Measurements from ENCODE around the gene ATP2B2.

The ATP2B2 gene

DNA sequence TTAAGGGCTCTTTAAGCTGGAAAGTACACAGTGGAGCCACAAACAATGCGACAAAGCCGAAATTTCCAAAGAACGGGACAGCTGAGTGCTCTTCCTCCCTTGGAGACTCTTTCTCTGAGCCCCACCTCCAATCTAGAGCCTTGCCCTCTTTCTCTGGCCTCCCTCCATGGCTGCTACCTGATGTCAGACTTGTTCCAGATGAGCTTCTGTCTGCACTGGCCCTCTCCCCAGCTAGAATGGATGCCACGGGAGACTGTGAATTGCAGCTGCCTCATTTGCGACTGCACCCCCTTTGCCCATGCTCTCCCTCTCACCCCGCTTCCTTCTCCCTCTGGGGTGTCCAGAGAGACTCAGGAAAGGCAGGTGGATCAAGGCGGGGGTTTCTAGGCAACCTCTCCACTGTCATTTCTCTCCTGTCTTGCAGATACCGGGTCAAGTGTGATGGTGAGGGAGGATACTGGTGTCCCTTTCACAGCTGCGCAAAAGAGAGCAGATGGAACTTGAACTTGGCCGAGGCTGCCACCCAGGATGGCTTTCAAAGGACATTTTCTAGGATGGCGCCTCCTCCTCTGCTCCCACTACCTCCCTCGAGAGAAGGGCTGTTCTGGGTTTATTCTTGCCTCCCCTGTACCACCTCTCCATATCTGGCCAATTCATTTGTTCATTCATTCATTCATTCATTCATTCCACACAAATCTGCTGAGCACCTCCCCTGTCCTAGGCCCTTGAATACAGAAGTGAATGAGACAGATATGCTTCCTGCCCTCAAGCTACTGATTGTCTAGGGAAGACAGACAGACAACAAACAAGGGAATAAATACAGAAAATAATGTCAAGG, 12.8 kb downstream of the ATP2B2 start:
- no peak for DNase-seq

DNA sequence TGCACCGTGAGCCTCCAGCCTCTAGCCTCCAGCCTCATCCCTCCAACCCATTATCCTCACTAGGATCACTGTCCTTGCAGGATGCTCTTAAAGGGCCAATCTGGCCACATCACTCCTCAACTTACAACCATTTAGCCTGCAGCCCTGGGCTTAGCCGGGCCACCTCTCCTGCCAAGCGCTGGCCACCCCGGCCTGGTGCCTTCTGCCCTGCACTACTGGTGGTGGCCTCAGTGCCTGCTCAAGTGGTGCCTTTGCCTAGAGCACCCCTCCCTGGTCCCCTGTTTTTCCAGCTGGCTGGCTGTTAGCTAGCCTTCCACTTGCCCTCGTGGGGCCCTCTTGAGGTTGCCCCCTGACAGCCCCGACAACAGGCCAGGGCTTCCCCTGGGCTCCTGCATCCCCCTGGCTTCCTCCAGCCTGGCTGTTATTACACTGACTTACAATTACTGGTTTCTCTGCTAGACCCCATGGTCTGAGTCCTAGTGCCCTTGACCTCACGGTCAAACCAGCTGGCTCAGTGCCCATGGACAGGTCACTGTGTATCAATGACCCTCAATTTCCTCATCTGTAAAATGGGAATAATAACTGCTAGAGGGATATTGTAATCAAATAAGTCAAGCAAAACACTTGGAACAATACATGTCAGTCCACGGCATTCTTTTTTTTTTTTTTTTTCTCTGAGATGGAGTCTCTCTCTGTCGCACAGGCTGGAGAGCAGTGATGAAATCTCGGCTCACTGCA, 15.5 kb downstream of the ATP2B2 start:
- no peak for DNase-seq

DNA sequence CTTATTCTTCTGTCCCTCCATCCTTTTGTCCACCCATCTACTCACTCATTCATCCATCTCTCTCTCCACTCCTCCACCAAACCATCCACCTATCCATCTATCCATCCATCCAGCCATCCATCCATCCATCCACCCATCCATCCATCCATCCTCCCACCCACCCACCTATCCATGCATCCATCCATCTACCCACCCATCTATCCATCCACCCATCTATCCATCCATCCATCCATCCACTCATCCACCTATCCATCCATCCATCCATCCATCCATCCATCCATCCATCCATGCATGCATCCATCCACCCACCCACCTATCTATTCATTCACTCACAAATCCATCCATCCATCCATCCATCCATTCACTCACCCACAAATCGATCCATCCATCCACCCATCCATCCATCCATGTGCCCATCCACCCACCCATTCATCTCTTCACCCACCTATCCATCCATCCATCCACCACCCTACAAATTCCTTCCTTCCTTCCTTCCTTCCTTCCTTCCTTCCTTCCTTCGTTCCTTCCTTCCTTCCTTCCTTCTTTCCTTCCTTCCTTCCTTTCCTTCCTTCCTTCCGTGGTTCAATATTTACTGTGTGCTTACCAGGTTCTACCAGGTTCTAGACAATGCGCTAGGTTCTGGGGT, 17.3 kb downstream of the ATP2B2 start:
- no peak for DNase-seq

DNA sequence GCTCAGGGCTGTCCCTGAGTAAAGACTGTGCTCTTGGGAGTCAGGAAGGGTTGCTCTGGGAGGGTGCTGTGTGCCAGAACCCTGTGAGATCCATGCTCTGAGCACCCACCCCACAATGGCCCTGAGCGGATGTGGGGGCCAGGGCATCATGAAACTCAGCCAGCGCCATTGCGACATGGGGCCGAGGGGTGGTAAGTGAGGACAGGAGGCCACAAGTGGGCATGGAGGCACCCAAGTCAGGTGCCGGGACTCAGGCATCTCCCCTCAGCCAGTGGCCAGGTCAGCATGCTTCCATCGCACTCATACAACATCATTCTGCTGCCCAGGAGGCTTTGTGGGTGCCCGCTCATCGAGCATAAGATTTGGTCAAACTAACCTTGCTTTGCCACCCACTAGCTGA, 19.6 kb downstream of the ATP2B2 start:
- DNase-seq, result no peak

DNA sequence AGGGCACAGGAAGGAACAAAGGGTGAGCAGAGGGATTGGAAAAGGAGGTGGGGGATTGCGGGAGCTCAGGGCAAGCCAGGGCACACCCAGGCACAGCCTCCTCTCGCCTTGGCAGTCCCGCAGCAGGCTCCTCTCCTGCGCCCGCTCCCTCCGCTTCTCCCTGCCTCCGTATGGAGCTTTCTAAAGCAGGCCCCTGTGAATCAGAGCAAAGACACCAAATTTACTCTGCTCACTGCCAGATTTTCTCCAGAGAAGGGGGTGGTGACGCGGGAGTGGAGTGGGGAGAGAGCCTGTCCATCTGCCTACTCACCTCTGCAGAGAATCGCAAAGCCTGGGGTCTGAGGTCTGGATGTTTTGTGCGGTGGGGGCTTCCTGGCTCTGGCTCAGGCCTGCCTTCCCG, 20.0 kb downstream of the ATP2B2 start:
- DNase-seq, result no peak

DNA sequence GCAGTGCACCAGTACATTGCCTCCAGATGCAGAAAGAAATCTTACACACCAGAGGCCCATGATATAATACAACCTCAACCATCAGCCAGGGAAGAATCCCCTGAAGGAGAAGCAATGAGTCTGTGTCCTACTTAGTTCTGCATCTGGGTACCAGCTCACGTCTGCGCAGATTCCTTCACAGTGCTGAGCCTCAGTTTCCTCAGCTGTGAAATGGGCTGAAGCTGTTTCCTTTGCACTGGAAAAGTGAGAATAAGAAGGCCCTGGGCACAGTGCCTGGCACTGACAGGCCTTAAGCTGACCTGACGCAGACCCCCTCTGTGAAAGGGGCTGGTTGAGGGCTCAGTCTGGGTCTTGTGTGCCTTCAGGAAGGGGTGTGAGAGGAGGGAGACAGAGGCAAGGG, 20.7 kb downstream of the ATP2B2 start:
- no peak for DNase-seq

DNA sequence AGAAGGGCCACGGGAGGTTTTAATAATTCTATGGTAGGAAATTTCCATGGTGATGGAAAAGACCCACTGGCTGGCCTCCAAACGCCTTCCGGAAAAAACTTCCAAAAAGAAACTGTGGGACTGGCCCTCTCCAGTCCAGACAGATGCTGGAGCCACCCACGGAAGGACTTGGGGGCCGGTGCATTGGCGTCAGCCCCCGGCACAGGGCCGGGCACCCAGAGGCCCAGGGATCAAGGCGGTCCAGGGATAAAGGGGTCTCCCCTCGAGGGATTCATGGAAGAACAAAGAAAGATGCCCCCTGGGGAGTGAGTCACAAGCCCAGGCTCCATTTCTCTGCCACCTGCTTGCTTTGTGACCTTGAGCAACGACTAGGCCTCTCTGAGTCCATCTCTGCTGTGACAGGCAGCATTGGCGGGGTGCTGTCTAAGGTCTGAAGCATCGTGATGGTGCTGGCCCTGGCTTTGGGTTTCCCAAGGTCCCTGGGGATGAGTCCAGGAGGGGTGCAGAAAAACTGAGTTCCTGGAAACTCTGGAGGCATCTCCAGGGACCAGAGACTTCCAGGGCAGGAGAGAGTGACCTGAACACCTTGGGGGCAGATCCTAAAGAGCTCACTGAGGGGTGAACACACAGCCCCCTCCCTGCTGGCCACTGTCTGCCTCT, 21.6 kb downstream of the ATP2B2 start:
- no peak for DNase-seq

DNA sequence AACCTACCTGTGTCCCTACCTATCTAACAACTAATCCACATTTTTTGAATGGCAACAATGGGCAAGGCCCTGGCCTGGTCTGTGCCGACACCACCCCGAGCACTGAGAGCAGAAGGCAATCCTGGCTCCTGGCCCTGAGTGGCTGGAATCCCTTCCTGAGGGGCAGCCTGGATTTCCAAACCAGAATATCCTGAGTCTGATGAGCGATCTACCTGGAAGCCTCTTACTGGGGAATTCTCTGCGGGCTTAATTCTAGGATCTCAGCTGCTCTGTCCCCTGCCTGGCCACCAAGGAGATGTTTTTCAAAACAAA, 22.1 kb downstream of the ATP2B2 start:
- DNase-seq, result no peak

DNA sequence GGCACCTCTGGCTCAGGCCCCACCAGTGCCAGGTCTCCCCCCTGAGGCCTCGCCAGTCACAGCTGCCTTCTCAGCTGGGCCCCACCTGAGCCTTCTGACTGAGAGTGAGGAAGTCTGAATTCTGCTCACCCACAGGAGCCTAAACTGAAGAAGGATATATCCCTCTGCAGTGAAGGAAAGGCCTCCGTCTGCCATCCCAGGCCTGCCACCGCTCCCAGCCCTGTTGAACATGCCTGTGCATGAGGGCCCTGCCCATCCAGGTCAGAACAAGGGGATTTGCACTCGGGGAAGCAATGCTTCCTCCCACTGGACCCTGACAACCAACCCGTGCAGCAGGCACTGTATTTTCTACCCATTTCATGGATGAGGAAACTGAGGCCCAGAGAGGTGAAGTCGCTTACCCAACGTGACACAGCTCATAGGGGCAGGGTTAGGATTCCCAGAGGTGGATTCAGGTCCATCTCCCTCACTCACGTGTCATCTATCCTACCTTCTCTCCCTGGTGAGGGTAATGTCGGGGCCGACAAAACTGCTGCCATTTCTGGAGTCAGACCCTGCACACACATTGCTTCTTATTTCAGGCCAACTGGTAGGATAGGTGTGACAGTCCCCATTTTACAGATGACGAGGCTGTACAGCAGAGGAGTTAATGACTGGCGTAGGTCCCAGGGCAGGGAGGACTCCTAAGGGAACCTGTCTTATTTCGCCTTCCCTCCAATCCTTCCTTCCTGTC, 22.6 kb downstream of the ATP2B2 start:
- DNase-seq, result no peak

DNA sequence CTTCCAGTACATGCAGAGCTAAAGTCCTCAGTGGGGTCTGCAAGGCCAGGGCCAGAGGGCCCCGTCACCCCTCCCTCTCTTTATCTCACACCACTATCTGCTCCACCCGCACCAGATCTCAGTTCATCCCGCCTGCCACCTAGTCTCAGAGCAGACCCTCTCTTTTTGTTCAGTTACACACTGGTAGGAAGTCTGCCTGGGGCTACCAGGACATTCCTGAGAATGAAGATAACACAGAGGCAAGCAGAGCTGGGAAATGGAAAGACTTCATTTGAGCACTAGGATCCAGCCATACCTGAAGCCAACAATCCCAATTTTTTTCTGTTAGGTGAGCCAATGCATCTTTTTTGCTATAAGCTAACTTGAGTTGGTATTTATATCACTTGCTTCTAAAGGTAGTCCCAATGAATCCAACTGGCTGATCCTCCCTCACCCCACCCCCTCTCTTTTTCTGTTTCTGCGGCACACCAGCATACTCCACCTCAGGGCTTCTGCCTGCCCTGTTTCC, 24.5 kb downstream of the ATP2B2 start:
- DNase-seq, result no peak

DNA sequence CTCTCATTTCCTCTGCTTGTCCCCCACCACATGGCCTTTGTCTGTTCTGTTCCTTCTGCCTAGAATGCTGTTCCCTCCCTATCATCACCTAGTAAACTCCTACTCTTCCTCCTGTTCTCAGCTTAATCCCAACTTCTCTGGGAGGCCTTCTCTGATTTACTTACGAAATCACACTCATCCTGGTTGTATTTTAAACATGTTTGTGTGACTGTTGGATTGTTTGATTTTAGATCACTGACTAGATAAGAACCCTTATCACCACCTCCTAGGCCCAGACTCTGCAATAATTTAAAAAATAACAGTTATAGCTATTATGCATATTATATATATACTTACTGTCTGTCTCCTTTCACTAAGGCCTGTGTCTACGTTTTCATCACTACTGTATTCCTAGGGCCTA, 26.1 kb downstream of the ATP2B2 start:
- no peak for DNase-seq

DNA sequence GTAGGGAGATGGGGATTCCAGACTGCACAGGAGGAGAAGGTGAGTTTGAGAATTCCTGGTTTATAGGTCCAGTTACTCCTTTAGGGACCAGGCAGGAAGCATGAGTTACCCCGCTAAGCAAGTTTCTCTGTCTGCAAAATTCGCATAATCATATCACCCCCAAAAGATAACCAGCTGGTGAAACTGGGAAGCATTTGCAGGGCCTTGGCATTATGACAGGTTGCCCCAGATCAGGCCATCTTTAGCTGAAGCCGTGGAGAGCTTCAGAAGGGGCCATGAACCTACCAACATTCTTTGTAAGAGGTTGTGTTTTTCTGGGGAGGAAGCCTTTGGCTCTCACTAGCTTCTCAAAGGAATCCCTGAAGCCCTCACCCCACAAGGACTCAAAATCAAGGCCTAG, 29.4 kb downstream of the ATP2B2 start:
- no peak for DNase-seq

DNA sequence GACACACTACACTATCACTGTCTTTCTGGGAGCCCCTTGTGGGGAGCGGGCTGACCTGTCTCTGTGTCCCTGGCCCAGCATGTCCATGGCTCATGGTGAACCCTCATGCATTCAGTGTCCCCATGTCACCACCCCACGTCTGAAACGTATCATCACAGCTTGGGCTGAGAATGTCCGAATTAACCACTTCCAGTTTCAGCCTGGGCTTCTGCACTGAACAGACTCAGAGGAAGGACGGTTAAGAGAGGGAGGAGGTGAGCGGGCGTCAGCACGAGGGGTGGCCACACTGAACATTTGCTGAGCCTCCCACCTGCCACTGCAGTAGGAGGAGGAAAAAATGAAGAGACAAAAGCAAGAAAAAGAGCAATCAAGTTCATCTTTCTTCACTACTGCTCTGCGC, 30.5 kb downstream of the ATP2B2 start:
- DNase-seq, result no peak

DNA sequence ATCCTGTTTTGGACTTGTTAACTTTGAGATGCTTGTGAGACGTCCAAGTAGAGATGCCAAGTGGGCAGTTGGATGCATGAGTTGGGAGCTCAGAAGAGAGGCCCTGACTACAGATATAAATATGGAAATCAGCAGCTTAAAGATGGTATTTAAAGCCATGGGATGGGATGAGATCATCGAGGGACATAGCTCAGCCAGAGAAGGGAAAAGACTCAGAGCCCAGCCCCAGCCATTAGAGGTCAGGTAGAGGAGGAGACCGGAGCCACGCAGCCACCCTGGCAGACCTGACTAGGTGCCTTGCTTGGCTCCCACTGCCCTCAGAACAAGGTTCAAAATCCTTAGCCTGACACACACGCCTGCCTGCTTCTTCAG, 31.1 kb downstream of the ATP2B2 start:
- no peak for DNase-seq

DNA sequence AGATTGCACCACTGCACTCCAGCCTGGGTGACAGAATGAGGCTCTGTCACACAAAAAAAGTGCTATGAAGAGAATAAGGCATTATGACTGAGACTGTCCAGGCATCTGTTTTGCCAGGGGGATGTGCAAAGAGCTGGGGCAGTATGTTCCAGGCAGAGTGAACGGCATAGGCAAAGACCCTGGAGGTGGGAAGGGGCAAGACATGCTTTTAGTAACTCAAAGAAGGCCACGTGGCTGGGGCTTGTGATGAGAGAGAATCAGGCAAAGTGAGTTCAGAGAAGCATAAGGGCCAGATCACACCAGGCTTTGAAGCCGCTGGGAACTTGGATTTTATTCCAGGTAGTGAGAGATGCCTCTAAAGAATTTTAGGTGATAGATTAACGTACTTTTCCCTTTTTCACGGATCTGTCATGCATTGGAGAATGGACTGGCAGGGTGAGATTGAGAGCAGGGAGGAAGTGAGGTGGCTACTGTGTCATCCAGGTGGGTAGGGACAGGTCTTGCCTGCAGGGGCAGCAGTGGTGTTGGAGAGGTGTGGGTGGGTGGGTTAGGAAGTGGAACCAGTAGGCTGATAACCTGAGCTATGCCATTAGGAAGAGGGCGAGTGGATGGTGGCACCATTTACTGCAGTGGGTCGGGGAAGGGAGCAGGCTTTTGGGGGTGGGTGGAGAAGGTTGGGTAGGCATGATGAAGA, 31.7 kb downstream of the ATP2B2 start:
- no peak for DNase-seq

DNA sequence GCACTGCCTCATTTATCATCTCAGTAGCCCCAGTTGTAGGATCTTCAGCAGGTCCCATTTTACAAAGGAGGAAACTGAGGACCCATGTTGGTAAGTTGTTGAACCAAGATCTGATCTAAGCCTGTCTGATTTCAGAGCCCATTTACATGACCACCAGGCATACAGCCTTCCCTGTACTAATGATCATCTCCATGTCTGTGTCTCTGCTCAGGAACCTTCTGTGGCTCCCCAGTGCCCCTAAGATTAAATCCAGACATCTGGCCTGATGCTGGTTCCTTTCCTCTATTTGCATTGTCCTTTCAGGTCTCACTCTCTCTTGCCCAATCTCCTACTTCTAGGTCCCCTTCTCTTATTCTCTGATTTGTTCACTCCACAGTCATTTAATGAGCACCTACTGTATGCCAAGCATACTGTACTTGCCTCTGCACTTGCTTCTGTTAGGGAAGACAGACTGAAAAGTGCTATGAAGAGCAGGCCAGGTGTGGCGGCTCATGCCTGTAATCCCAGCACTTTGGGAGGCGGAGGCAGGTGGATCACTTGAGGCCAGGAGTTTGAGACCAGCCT, 32.4 kb downstream of the ATP2B2 start:
- no peak for DNase-seq

DNA sequence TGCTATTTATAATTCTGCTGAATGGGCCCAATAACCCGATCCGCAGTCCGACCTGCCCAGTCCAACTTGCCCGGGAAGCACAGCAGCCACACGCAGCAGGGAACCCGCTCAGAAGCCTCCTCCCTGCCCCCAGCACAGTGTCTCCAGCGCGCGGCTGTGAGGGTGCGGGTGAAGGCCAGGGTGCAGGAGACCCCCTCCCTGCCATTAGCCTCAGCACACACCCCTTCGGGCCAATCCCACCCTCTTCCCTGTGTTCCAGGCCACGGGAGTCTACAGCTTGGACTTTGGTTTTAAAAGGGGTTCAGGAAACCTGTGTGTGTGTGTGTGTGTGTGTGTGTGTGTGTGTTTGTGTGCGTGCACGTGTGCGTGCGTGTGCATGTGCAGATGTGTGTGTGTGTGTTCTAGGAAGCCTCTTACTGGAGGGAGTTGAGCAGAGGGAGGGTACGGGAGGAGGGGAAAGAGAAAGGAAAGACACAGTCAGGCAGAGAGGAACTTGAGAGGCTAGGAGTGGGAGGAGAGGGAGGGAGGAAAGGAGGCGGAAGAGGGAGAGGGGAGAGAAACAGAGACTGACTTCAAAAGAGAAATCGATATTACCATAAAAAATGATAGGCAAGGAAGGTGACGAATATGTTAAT, 34.2 kb downstream of the ATP2B2 start:
- DNase-seq, result no peak

DNA sequence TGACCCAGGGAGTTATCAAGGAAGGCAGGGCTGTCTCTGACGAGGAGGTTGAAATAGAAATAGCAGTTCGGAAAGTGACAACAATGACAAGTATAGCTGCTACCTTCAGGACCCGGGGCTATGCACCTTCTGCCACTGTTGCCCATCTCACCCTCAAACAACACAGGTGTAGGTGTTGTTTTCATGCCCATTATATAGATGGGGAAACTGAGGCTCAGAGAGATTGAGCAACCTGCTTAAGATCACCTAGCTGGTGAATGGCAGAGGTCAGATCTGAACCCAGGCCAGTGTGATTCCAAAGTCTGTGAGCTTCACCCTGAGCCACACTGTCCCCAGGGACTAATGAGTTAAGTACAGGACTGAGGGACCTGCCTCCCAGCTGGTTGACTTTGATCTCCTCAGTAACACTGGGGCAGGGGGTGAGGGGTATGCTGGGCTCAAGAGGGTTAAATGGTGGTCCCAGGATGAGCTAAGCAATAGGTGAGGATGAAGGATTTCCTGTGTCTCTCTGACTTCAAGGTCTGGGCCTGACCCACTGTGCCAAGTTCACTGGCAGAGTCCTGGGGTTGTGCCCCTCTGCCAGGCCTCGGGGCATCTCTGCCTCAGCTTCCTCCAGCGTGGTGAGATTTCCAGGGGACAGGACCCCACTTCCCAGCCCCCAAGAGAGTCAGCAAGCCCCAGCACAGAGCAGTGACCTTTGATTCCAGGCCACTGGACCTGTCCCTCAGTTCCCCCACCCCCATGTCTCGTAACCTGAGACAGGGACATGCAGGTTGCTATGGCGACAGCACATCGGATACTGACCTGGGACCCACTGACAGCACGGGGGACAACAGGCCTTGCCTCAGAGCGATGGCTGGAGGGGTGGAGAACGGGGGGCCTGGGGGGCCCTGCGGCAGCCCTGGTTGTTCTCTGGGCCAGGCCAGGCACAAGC, 35.0 kb downstream of the ATP2B2 start:
- no peak for DNase-seq

DNA sequence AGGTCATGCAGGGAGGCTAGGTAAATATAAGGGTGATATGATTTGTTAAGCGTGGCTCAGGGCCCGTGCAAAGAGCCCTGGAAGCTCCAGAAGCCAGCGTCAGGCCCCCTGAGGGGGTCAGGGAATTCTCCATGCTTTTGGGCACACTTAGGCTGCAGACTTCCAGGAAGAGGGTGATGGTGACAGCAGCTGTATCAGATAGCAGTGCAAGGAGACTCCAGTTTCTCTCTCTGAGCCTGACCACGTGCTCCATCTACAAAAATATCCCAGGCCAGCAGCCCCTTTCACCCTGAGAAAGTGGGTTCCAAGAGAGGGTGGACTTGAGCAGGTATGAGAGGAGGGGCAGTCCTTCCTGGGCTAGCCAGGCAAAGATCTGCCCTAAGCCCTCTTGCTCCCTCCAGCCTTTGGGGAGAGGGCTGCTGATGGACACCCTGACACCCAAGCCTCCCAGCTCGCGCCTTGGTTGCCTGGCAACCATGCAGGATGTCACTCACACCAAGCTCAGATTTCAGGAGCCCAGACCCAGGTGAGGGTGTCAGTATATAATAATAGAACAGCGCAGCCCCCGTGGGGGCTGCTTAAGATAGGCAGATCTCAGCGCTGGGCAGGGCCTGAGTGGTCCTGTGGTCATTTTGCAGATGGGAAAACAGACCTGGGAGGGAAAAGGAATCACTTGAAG, 35.8 kb downstream of the ATP2B2 start:
- no peak for DNase-seq

All from hippocampal formation (tissue), 2 donors.